IMR-90 (cell line): Measurements from ENCODE around the gene PRELID1. TPM values are rescaled to one million over a fixed set of nuclear protein-coding genes. Genes with fewer than 3 reads are reported as not detected.
A peak's percentile ranks its signal among the peaks of the same experiment; 100 is the strongest.

Experiments used
- ATAC-seq: fragments of 200-7000 bp; cut with Tn5 transposase; 2 replicates; pipeline ENCODE4 v1.9.1; 2020; ENCODE audit warnings: low read depth, mild to moderate bottlenecking, moderate library complexity
- BruUV-seq: library from RNA; stranded (reverse); fragments of 400-500 nt; replicated peaks from 2 replicates; lab custom pipeline; 2021; lab: Mats Ljungman, UMichigan
- CTCF ChIA-PET: fragments of 300-600 bp; formaldehyde crosslinking; extraction: SDS; loops from one replicate; lab custom pipeline; 2021; ENCODE audit warnings: antibody characterized with exemption; lab: Yijun Ruan, JAX
- POLR2A ChIA-PET: fragments of 300-600 bp; sonication (Branson Sonifier 250); formaldehyde crosslinking; loops from one replicate; lab custom pipeline; 2022; ENCODE audit warnings: antibody characterized with exemption; ENCODE audit not compliant: unreplicated experiment; lab: Charles Lee
- DNase-seq: peaks from one replicate; pipeline ENCODE4 v3.0.0; 2013
- H2AFZ ChIP-seq: replicated peaks from 2 replicates; pipeline ENCODE3; 2013; ENCODE audit warnings: low read length, mild to moderate bottlenecking; ENCODE audit not compliant: poor library complexity
- H2AK5ac ChIP-seq: 2 replicates; pipeline ENCODE4 v1.6.1; 2013; ENCODE audit warnings: low read depth, low read length, inconsistent platforms
- H2AK9ac ChIP-seq: replicated peaks from 2 replicates; pipeline ENCODE3; 2013; ENCODE audit warnings: mild to moderate bottlenecking, low read depth, low read length, moderate library complexity; ENCODE audit not compliant: poor library complexity
- H2BK120ac ChIP-seq: 2 replicates; pipeline ENCODE4 v1.6.1; 2013; ENCODE audit warnings: low read depth, low read length, inconsistent platforms
- H2BK15ac ChIP-seq: 3 replicates; pipeline ENCODE4 v1.6.1; 2013; ENCODE audit warnings: low read depth, low read length, inconsistent platforms
- H2BK20ac ChIP-seq: 2 replicates; pipeline ENCODE4 v1.6.1; 2013; ENCODE audit warnings: low read depth, mild to moderate bottlenecking, inconsistent platforms, low read length, moderate library complexity
- H2BK5ac ChIP-seq: 2 replicates; pipeline ENCODE4 v1.6.1; 2013; ENCODE audit warnings: mild to moderate bottlenecking, low read depth, low read length, inconsistent platforms; ENCODE audit not compliant: poor library complexity, severe bottlenecking
- H3K14ac ChIP-seq: replicated peaks from 2 replicates; pipeline ENCODE4 v1.6.1; 2013; ENCODE audit warnings: low read depth, low read length, inconsistent platforms
- H3K18ac ChIP-seq: 2 replicates; pipeline ENCODE4 v1.6.1; 2013; ENCODE audit warnings: low read depth, low read length, control low read depth
- H3K23ac ChIP-seq: 2 replicates; pipeline ENCODE4 v1.6.1; 2013; ENCODE audit warnings: low read depth, low read length, inconsistent platforms
- H3K27ac ChIP-seq: 2 replicates; pipeline ENCODE4 v1.5.1; 2013; ENCODE audit warnings: mild to moderate bottlenecking, control low read depth, low read length; ENCODE audit not compliant: insufficient read depth
- H3K27me3 ChIP-seq: 2 replicates; pipeline ENCODE4 v1.6.1; 2013; ENCODE audit warnings: low read length; ENCODE audit not compliant: control insufficient read depth, insufficient read depth
- H3K36me3 ChIP-seq: 2 replicates; pipeline ENCODE4 v1.6.1; 2013; ENCODE audit warnings: low read length, mixed read lengths; ENCODE audit not compliant: control insufficient read depth, insufficient read depth
- H3K4ac ChIP-seq: 2 replicates; pipeline ENCODE4 v1.6.1; 2013; ENCODE audit warnings: low read depth, low read length, inconsistent platforms
- H3K4me1 ChIP-seq: 2 replicates; pipeline ENCODE4 v1.6.1; 2013; ENCODE audit warnings: low read length, mixed read lengths; ENCODE audit not compliant: control insufficient read depth, insufficient read depth
- H3K4me2 ChIP-seq: 2 replicates; pipeline ENCODE4 v1.6.1; 2013; ENCODE audit warnings: low read depth, mild to moderate bottlenecking, control low read depth, low read length, moderate library complexity
- H3K4me3 ChIP-seq: 2 replicates; pipeline ENCODE4 v1.5.1; 2013; ENCODE audit warnings: low read depth, mild to moderate bottlenecking, control low read depth, low read length, moderate library complexity; ENCODE audit not compliant: insufficient read depth
- H3K56ac ChIP-seq: 2 replicates; pipeline ENCODE4 v1.6.1; 2013; ENCODE audit warnings: low read length, inconsistent platforms; ENCODE audit not compliant: insufficient read depth; ENCODE audit errors: extremely low read depth
- H3K79me1 ChIP-seq, 2 experiments: 2 replicates each; pipeline ENCODE4 v1.6.1; 2013; ENCODE audit warnings: low read length in 2 of 2, inconsistent platforms in 1 of 2, low read depth in 1 of 2
- H3K9ac ChIP-seq: 2 replicates; pipeline ENCODE4 v1.6.1; 2013; ENCODE audit warnings: low read depth, low read length, control low read depth
- H3K9me1 ChIP-seq: 2 replicates; pipeline ENCODE4 v1.6.1; 2013; ENCODE audit warnings: low read length, inconsistent platforms; ENCODE audit not compliant: insufficient read depth
- H3K9me3 ChIP-seq: 2 replicates; pipeline ENCODE4 v1.6.1; 2013; ENCODE audit warnings: low read length; ENCODE audit not compliant: control insufficient read depth, insufficient read depth
- H4K20me1 ChIP-seq: 2 replicates; pipeline ENCODE4 v1.6.1; 2013; ENCODE audit warnings: low read length, inconsistent platforms; ENCODE audit not compliant: insufficient read depth
- H4K5ac ChIP-seq: 2 replicates; pipeline ENCODE4 v1.6.1; 2013; ENCODE audit warnings: mild to moderate bottlenecking, low read depth, low read length, control low read depth
- H4K8ac ChIP-seq, 2 experiments: 2 replicates each; pipeline ENCODE4 v1.6.1; 2013; ENCODE audit warnings: low read depth in 2 of 2, low read length in 2 of 2, control low read depth in 1 of 2, inconsistent platforms in 1 of 2
- H4K91ac ChIP-seq: 2 replicates; pipeline ENCODE4 v1.6.1; 2013; ENCODE audit warnings: low read depth, low read length, inconsistent platforms; ENCODE audit not compliant: insufficient read depth
- CTCF ChIP-seq: conservative IDR thresholded peaks from 2 replicates; pipeline ENCODE4 v1.5.1; 2012; ENCODE audit warnings: mild to moderate bottlenecking, low read depth, low read length, improper control_type of control experiment
- FOS ChIP-seq: fragments of 150-350 bp; IDR thresholded peaks from 2 replicates; pipeline ENCODE4 v1.6.1; 2016; ENCODE audit warnings: low read depth, low read length
- MAZ ChIP-seq: IDR thresholded peaks from 2 replicates; pipeline ENCODE4 v1.6.1; 2012; ENCODE audit warnings: low read depth, mild to moderate bottlenecking, low read length, improper control_type of control experiment, moderate library complexity, borderline replicate concordance
- MXI1 ChIP-seq: IDR thresholded peaks from 2 replicates; pipeline ENCODE4 v1.6.1; 2012; ENCODE audit warnings: low read depth, mild to moderate bottlenecking, low read length, moderate library complexity, borderline replicate concordance
- POLR2A ChIP-seq: IDR thresholded peaks from 2 replicates; pipeline ENCODE4 v1.6.1; 2012; ENCODE audit warnings: mild to moderate bottlenecking, low read depth, low read length
- RAD21 ChIP-seq: IDR thresholded peaks from 2 replicates; pipeline ENCODE4 v1.6.1; 2012; ENCODE audit warnings: low read length, improper control_type of control experiment
- RCOR1 ChIP-seq: IDR thresholded peaks from 2 replicates; pipeline ENCODE4 v1.6.1; 2012; ENCODE audit warnings: mild to moderate bottlenecking, low read length, improper control_type of control experiment; ENCODE audit not compliant: insufficient replicate concordance
- SMC3 ChIP-seq: fragments of 150-350 bp; IDR thresholded peaks from 2 replicates; pipeline ENCODE4 v1.6.1; 2016; ENCODE audit warnings: low read depth, mild to moderate bottlenecking, antibody characterized with exemption, low read length, moderate library complexity
- USF2 ChIP-seq: fragments of 150-350 bp; IDR thresholded peaks from 2 replicates; pipeline ENCODE4 v1.6.1; 2017; ENCODE audit warnings: mild to moderate bottlenecking, antibody characterized with exemption, low read length, low read depth
- WGBS, 2 experiments: methylation state at CpG; one replicate each; pipeline versions ENCODE4 v1.1.5 to v1.1.7; 2013; ENCODE audit warnings: missing lambda C conversion rate in 2 of 2; ENCODE audit not compliant: insufficient read length in 1 of 2; ENCODE audit errors: extremely low coverage in 2 of 2; 5-methylcytosine and 5-hydroxymethylcytosine counted together
- dilution Hi-C: fragments of 300-500 bp; cut with HindIII; formaldehyde crosslinking; loops from one replicate; pipeline ENCODE4 v1.14.3; 2018; ENCODE audit warnings: low sequenced_read_pairs; ENCODE audit not compliant: unreplicated experiment
- in situ Hi-C: fragments of 300-500 bp; cut with MboI; formaldehyde crosslinking; loops from 3 replicates; pipeline ENCODE4 v1.14.3; 2019; ENCODE audit warnings: low sequenced_read_pairs, inconsistent platforms, mixed read lengths
- intact Hi-C: fragments of 100-400 bp; cut with micrococcal nuclease; formaldehyde crosslinking; loops from 2 replicates; pipeline ENCODE4 v1.10.0; 2022
- polyA plus RNA-seq, 3 experiments: library from polyadenylated mRNA; depleted of rRNA; stranded (reverse); fragments of >200 nt; gene quantifications; 2 replicates each; pipeline ENCODE4 v1.2.3, GENCODE V29; 2012; ENCODE audit warnings: low replicate concordance in 1 of 3
- total RNA-seq: library from RNA; depleted of rRNA; stranded (reverse); fragments of >200 nt; gene quantifications from 2 replicates; pipeline ENCODE4 v1.2.3, GENCODE V29; 2012

The PRELID1 gene
- total and polyA plus RNA-seq, 2 of the 4 experiments (the other 2 are of a cell fraction), result 116 to 239 TPM

GRCh38 chr5:177327539-177328522, 24.2 kb downstream of the PRELID1 start:
- H2AK5ac ChIP-seq, result no peak overlapping the region
- no peak overlapping the region for H3K4ac ChIP-seq
- no peak overlapping the region for H3K27ac ChIP-seq
- H3K56ac ChIP-seq, result no peak overlapping the region
- H4K8ac ChIP-seq, result no peak overlapping the region
- no peak for TF ChIP-seq FOS
- TF ChIP-seq POLR2A, result no peak
- TF ChIP-seq SMC3, result no peak
- TF ChIP-seq RAD21, result no peak
- TF ChIP-seq MAZ, result no peak
- TF ChIP-seq RCOR1, result no peak
- TF ChIP-seq CTCF, result no peak
- no peak for TF ChIP-seq MXI1
- no peak for TF ChIP-seq USF2
- H3K4me2 ChIP-seq, result no peak overlapping the region
- dilution Hi-C loops, result no loop called here
- no peak overlapping the region for H3K4me3 ChIP-seq
- no peak overlapping the region for H4K91ac ChIP-seq
- CTCF ChIA-PET, result interaction anchor here (0.6 to 1.1 kb wide), 2 partner anchors 10 to 27 kb away, joined by 5 read pairs; no protein-coding TSS in a partner anchor
- H2BK20ac ChIP-seq, result no peak overlapping the region
- no peaks in the 10 kb centered on the region for H3K27me3 ChIP-seq
- H3K18ac ChIP-seq, result no peak overlapping the region
- no peak overlapping the region for H3K14ac ChIP-seq
- peaks cover 5 to 27% of the 10 kb centered on the region in 2 experiments; a peak in 3 of 4 replicates for H3K79me1 ChIP-seq
- H3K23ac ChIP-seq, result no peak overlapping the region
- H3K9me1 ChIP-seq, result peaks cover 2% of the 10 kb centered on the region; the same call in 1 of the 2 replicates
- H3K9ac ChIP-seq, result no peak overlapping the region
- in situ Hi-C loops, result no loop called here
- no peak overlapping the region for H4K5ac ChIP-seq
- no peak overlapping the region for H2BK5ac ChIP-seq
- peak; percentile 38; the same call in 1 of the 2 replicates for ATAC-seq
- POLR2A ChIA-PET, result no interaction called here
- H2BK15ac ChIP-seq, result no peak overlapping the region
- no peaks in the 10 kb centered on the region for H3K9me3 ChIP-seq
- WGBS, 2 experiments, result 80% methylated on average over 10 of the region's 28 CpGs; no CpG with 5 or more reads in 1 of the 2 experiments
- peaks cover 31% of the 10 kb centered on the region for H3K36me3 ChIP-seq
- H2AK9ac ChIP-seq, result peak overlapping the region; percentile 89
- intact Hi-C loops, result no loop called here
- H2AFZ ChIP-seq, result peak overlapping the region; percentile 56
- no peak overlapping the region for H2BK120ac ChIP-seq
- peaks cover 2% of the 10 kb centered on the region; the same call in 1 of the 2 replicates for H3K4me1 ChIP-seq
- H4K20me1 ChIP-seq, result peaks cover 5% of the 10 kb centered on the region
- peak; percentile 33 for DNase-seq
- no TSS peak for BruUV-seq
